NCI-H510A (cell line): Measurements from ENCODE around the gene EXOSC10.
A peak's percentile ranks its signal among the peaks of the same experiment; 100 is the strongest.
"Not testable (repeated sequence)": the region's sequence is repeated elsewhere in the genome, so short reads cannot be mapped to it uniquely, and the experiment has no call there.

ENCODE experiments used
- DNase-seq: peaks from one replicate; lab custom pipeline; 2025; lab: John Stamatoyannopoulos, UW

EXOSC10 gene

GRCh38 chr1:11061652-11062365 lies 37.9 kb downstream of the EXOSC10 start:
- no peak for DNase-seq

GRCh38 chr1:11059968-11060830 lies 39.5 kb downstream of the EXOSC10 start, which contains the start of gene SRM:
Gene SRM, minus strand, starts transcription at chr1:11060018. Its CDS starts 75 bp downstream, at chr1:11059943.
- peak; percentile 99 for DNase-seq

GRCh38 chr1:11059155-11059967 lies 40.3 kb downstream of the EXOSC10 start:
- DNase-seq = no peak

GRCh38 chr1:11058595-11059154 lies 41.0 kb downstream of the EXOSC10 start:
- DNase-seq = peak; percentile 92

GRCh38 chr1:11058026-11058425 lies 41.6 kb downstream of the EXOSC10 start:
- no peak for DNase-seq

- DNase-seq = no peak
Observed at GRCh38 chr1:11057477-11057876, 42.2 kb downstream of the EXOSC10 start.

- no peak for DNase-seq
Observed at GRCh38 chr1:11056504-11056903, 43.2 kb downstream of the EXOSC10 start.

GRCh38 chr1:11055676-11056075 lies 44.0 kb downstream of the EXOSC10 start:
- no peak for DNase-seq

- peak; percentile 47 for DNase-seq
Observed at GRCh38 chr1:11054666-11055065, 45.0 kb downstream of the EXOSC10 start.

- no peak for DNase-seq
Observed at GRCh38 chr1:11054181-11054580, 45.5 kb downstream of the EXOSC10 start.

GRCh38 chr1:11053758-11054137 lies 45.9 kb downstream of the EXOSC10 start:
- DNase-seq = no peak

- peak; percentile 81 for DNase-seq
Observed at GRCh38 chr1:11052839-11053757, 46.6 kb downstream of the EXOSC10 start.

GRCh38 chr1:11051781-11052511 lies 47.7 kb downstream of the EXOSC10 start:
- DNase-seq = no peak

GRCh38 chr1:11051121-11051520 lies 48.5 kb downstream of the EXOSC10 start:
- not testable (repeated sequence) for DNase-seq

GRCh38 chr1:11046625-11047365 lies 52.9 kb downstream of the EXOSC10 start, which contains the start of gene MASP2:
Gene MASP2, minus strand, starts transcription at chr1:11047239. Its CDS starts 32 bp downstream, at chr1:11047207.
- DNase-seq = no peak

GRCh38 chr1:11046270-11046566 lies 53.5 kb downstream of the EXOSC10 start:
- no peak for DNase-seq

- DNase-seq = peak; percentile 68
Observed at GRCh38 chr1:11045428-11046269, 54.0 kb downstream of the EXOSC10 start.

- no peak for DNase-seq
Observed at GRCh38 chr1:11044849-11045427, 54.7 kb downstream of the EXOSC10 start.
